ENCODE results near the gene OR9G1. TPM values are rescaled to one million over a fixed set of nuclear protein-coding genes. Genes with fewer than 3 reads are reported as not detected.

The OR9G1 gene
- total and polyA plus RNA-seq, 9 donors = not detected

DNA sequence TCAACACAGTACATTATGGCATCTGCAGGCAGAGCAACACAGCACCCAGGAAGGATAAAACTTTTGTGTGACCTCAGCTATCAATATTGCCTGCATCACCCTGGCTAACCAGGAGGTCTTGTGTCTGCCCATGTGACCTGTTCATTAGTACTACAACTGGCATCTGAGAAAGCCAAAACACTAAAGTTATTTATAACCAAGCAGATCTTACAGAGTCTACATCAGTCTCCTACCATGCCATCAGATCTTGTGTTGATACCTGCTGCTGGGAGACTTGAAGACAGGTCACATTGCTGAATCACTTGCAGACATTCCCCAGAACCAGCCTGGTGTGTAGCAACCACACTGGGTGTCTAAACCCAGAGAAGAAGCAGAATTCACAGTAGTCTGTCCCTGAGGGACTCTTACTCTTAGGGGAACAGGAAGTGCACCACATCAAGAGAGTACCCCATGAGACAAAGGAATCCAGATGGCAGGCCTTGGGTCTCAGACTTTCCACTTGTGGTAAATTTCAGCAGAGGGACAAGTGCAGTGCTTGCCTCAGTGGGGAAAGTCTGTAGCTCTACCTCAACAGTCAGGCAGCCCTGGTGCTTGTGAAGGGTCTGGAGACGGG, 7.0 kb downstream of the OR9G1 start:
- Histone ChIP-seq H3K4me1 (ENCODE audit: insufficient read depth) (no peaks in the 10 kb centered on the region), H3K27me3 (no peaks in the 10 kb centered on the region), H3K4me3 (no peak overlapping the region), H3K9me3 (no peaks in the 10 kb centered on the region), H3K36me3 (no peaks in the 10 kb centered on the region), H3K27ac (no peak overlapping the region)
- intact Hi-C loops (cut with DNase I) = no loop called here
- TF ChIP-seq, protein P1, sequence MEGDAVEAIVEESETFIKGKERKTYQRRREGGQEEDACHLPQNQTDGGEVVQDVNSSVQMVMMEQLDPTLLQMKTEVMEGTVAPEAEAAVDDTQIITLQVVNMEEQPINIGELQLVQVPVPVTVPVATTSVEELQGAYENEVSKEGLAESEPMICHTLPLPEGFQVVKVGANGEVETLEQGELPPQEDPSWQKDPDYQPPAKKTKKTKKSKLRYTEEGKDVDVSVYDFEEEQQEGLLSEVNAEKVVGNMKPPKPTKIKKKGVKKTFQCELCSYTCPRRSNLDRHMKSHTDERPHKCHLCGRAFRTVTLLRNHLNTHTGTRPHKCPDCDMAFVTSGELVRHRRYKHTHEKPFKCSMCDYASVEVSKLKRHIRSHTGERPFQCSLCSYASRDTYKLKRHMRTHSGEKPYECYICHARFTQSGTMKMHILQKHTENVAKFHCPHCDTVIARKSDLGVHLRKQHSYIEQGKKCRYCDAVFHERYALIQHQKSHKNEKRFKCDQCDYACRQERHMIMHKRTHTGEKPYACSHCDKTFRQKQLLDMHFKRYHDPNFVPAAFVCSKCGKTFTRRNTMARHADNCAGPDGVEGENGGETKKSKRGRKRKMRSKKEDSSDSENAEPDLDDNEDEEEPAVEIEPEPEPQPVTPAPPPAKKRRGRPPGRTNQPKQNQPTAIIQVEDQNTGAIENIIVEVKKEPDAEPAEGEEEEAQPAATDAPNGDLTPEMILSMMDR (IDR thresholded peaks at IDR 0.05) = no peak
- no peak for TF ChIP-seq POLR2A (IDR thresholded peaks at IDR 0.05)
- no peak for TF ChIP-seq EP300 (IDR thresholded peaks at IDR 0.05)
- DNase-seq = no peak
- 52 to 63% (median 54%) methylated on average over 1 of the region's 1 CpG for WGBS, 3 donors

DNA sequence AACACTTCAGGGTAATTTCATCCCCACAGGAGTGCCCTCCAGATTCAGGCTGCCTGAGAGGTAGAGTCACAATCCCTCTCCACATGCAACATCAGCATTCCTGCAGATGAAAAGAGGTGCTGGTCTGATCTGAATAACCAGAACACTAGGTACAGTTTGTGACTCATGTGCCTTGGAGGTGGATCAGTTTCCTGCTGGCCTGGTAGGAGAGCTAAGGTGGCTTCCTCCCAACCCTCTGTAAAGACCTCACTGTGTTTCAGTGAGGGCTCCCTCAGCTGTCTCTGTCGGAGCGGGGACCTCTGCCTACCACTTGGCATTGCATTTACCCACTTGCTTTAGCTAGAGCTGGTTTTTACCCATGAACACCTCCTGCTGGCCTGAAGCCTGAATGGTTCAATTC, 7.6 kb downstream of the OR9G1 start:
- Histone ChIP-seq H3K4me1 (ENCODE audit: insufficient read depth) (no peaks in the 10 kb centered on the region), H3K27ac (no peak overlapping the region), H3K36me3 (no peaks in the 10 kb centered on the region), H3K9me3 (no peaks in the 10 kb centered on the region), H3K4me3 (no peak overlapping the region), H3K27me3 (no peaks in the 10 kb centered on the region)
- TF ChIP-seq, protein P1 (IDR thresholded peaks at IDR 0.05) = no peak
- TF ChIP-seq EP300 (IDR thresholded peaks at IDR 0.05) = no peak
- no peak for TF ChIP-seq POLR2A (IDR thresholded peaks at IDR 0.05)
- no peak for DNase-seq
- 64 to 82% (median 67%) methylated on average over 2 of the region's 2 CpGs for WGBS, 3 donors
- intact Hi-C loops (cut with DNase I) = no loop called here

DNA sequence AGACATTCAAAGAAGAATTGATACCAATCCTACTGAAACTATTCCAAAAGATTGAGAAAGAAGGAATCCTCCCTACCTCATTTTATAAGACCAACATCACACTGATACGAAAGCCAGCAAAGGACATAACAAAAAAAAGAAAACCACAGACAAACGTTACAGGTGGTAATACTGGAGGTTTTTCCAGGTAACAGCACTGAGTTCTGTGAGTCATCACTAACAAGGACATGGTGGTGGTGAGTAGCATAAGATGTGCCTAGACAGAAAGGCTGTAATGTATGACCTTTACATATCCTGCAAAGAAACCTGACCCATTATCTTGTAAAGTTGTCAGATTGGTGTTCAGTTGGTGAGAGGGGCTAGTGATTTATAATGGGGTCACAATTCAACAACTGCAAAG, 15.3 kb downstream of the OR9G1 start:
- Histone ChIP-seq H3K27me3 (no peaks in the 10 kb centered on the region), H3K27ac (no peak overlapping the region), H3K4me3 (no peak overlapping the region), H3K36me3 (no peaks in the 10 kb centered on the region), H3K9me3 (no peaks in the 10 kb centered on the region), H3K4me1 (ENCODE audit: insufficient read depth) (no peaks in the 10 kb centered on the region)
- 60 to 69% (median 68%) methylated on average over 2 of the region's 2 CpGs for WGBS, 3 donors
- DNase-seq = no peak
- TF ChIP-seq POLR2A (IDR thresholded peaks at IDR 0.05) (no peak), EP300 (IDR thresholded peaks at IDR 0.05) (no peak)
- TF ChIP-seq, protein P1 (IDR thresholded peaks at IDR 0.05) = no peak
- intact Hi-C loops (cut with DNase I) = no loop called here

DNA sequence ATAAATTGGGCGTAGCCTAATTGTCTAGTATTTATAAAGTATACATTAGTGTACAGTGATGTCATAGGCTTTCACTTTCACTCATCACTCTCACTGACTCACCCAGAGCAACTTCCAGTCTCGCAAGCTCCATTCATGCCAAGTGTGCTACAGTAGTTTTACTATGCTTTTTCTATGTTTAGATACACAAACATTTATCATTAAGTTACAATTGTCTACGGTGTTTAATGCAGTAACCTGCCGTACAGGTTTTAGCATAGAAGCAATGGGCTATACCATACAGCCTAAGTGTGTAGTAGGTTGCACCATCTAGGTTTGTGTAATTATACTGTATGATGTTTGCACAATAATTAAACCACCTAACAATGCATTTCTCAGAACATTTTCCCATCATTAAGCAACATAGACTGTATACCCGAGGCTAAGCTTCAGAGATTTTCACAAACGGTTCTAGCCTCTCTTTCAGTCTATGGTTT, 17.5 kb downstream of the OR9G1 start:
- no peak overlapping the region for H3K27ac ChIP-seq
- intact Hi-C loops (cut with DNase I) = no loop called here
- H3K4me1 ChIP-seq (ENCODE audit: insufficient read depth) = no peaks in the 10 kb centered on the region
- H3K4me3 ChIP-seq = no peak overlapping the region
- no peaks in the 10 kb centered on the region for H3K9me3 ChIP-seq
- no peak for DNase-seq
- 79 to 90% (median 82%) methylated on average over 6 of the region's 6 CpGs for WGBS, 3 donors
- H3K27me3 ChIP-seq = no peaks in the 10 kb centered on the region
- no peaks in the 10 kb centered on the region for H3K36me3 ChIP-seq
- TF ChIP-seq, protein P1 (IDR thresholded peaks at IDR 0.05) = no peak
- TF ChIP-seq POLR2A (IDR thresholded peaks at IDR 0.05) = no peak
- no peak for TF ChIP-seq EP300 (IDR thresholded peaks at IDR 0.05)
